ENCODE data around the gene MRPL53.

MRPL53 gene

GRCh38 chr2:74472086-74472944 is at the start of gene MRPL53:
MRPL53 (minus strand) TSS chr2:74472680; CDS start chr2:74472660, 20 bp downstream.
- DNase-seq (ENCODE audit: low read depth), result peak; percentile 92

GRCh38 chr2:74516650-74517049 is 44.2 kb upstream of the MRPL53 start:
- no peak for DNase-seq (ENCODE audit: low read depth)

- DNase-seq (ENCODE audit: low read depth), result peak; percentile 22
These were observed 43.6 kb upstream of the MRPL53 start for GRCh38 chr2:74515981-74516633.

- no peak for DNase-seq (ENCODE audit: low read depth)
These were observed 42.9 kb upstream of the MRPL53 start for GRCh38 chr2:74515271-74515980.

GRCh38 chr2:74514368-74515270 is 42.1 kb upstream of the MRPL53 start, which contains the start of gene TLX2:
TLX2 (plus strand) TSS chr2:74514450; CDS start chr2:74514807, 357 bp downstream.
- DNase-seq (ENCODE audit: low read depth), result no peak

GRCh38 chr2:74513605-74514367 is 41.3 kb upstream of the MRPL53 start:
- no peak for DNase-seq (ENCODE audit: low read depth)

GRCh38 chr2:74512744-74513604 is 40.5 kb upstream of the MRPL53 start:
- DNase-seq (ENCODE audit: low read depth), result no peak

GRCh38 chr2:74511104-74511989 is 38.9 kb upstream of the MRPL53 start:
- DNase-seq (ENCODE audit: low read depth), result no peak

GRCh38 chr2:74510272-74510671 is 37.8 kb upstream of the MRPL53 start:
- no peak for DNase-seq (ENCODE audit: low read depth)

- no peak for DNase-seq (ENCODE audit: low read depth)
These were observed 35.5 kb upstream of the MRPL53 start for GRCh38 chr2:74507926-74508520.

GRCh38 chr2:74507145-74507925 is 34.9 kb upstream of the MRPL53 start, which contains the start of gene PCGF1:
PCGF1 (minus strand) TSS chr2:74507695; CDS start chr2:74507668, 27 bp downstream.
- DNase-seq (ENCODE audit: low read depth), result peak; percentile 95

- DNase-seq (ENCODE audit: low read depth), result no peak
These were observed 33.2 kb upstream of the MRPL53 start for GRCh38 chr2:74505448-74506246.

- DNase-seq (ENCODE audit: low read depth), result no peak
These were observed 32.1 kb upstream of the MRPL53 start for GRCh38 chr2:74504591-74504990.

- DNase-seq (ENCODE audit: low read depth), result peak; percentile 44
These were observed 31.3 kb upstream of the MRPL53 start for GRCh38 chr2:74503506-74504475.

All from amniotic epithelial cell (primary cell).